IPS DF 6.9 (cell line): ENCODE results near the gene HTRA3.

Experiments
- DNase-seq: peaks from one replicate; pipeline ENCODE4 v3.0.0-alpha.2; 2013; ENCODE audit warnings: low read depth, low spot score
- H3K27ac ChIP-seq: one replicate; pipeline ENCODE4 v1.5.1; 2013; ENCODE audit warnings: low read length, control low read depth
- H3K27me3 ChIP-seq: 2 replicates; pipeline ENCODE4 v1.6.1; 2013; ENCODE audit warnings: mild to moderate bottlenecking, low read length; ENCODE audit not compliant: control insufficient read depth, insufficient read depth
- H3K36me3 ChIP-seq: 2 replicates; pipeline ENCODE4 v1.6.1; 2013; ENCODE audit warnings: low read length; ENCODE audit not compliant: control insufficient read depth, insufficient read depth
- H3K4me1 ChIP-seq: 2 replicates; pipeline ENCODE4 v1.6.1; 2013; ENCODE audit warnings: low read length; ENCODE audit not compliant: control insufficient read depth, insufficient read depth
- H3K4me3 ChIP-seq: 2 replicates; pipeline ENCODE4 v1.5.1; 2013; ENCODE audit warnings: mild to moderate bottlenecking, low read length
- H3K9me3 ChIP-seq: 2 replicates; pipeline ENCODE4 v1.6.1; 2013; ENCODE audit warnings: low read length, inconsistent platforms; ENCODE audit not compliant: control insufficient read depth, insufficient read depth
- WGBS: extraction: QIAGEN DNeasy Blood & Tissue Kit; methylation state at CpG from one replicate; pipeline ENCODE4 v1.1.7; 2013; ENCODE audit warnings: mixed read lengths, missing lambda C conversion rate; ENCODE audit not compliant: insufficient read length, insufficient coverage; 5-methylcytosine and 5-hydroxymethylcytosine counted together

HTRA3 gene

GRCh38 chr4:8235224-8235623, 34.3 kb upstream of the HTRA3 start:
- Histone ChIP-seq H3K4me3 (no peak overlapping the region), H3K36me3 (no peaks in the 10 kb centered on the region; the same call in 1 of the 2 replicates), H3K4me1 (peaks cover 1% of the 10 kb centered on the region; the same call in 1 of the 2 replicates), H3K27me3 (no peaks in the 10 kb centered on the region), H3K9me3 (no peaks in the 10 kb centered on the region), H3K27ac (no peak overlapping the region)
- DNase-seq: no peak
- no CpG with 5 or more reads among the region's 13 CpGs for WGBS

GRCh38 chr4:8235686-8236085, 33.9 kb upstream of the HTRA3 start:
- Histone ChIP-seq H3K27me3 (no peaks in the 10 kb centered on the region), H3K27ac (no peak overlapping the region), H3K9me3 (no peaks in the 10 kb centered on the region), H3K4me1 (peaks cover 1% of the 10 kb centered on the region; the same call in 1 of the 2 replicates), H3K36me3 (no peaks in the 10 kb centered on the region; the same call in 1 of the 2 replicates), H3K4me3 (no peak overlapping the region)
- DNase-seq: no peak
- WGBS: no CpG with 5 or more reads among the region's 12 CpGs

GRCh38 chr4:8236106-8236919, 33.2 kb upstream of the HTRA3 start:
- peaks cover 1% of the 10 kb centered on the region; the same call in 1 of the 2 replicates for H3K4me1 ChIP-seq
- DNase-seq: no peak
- no peak overlapping the region for H3K27ac ChIP-seq
- no peaks in the 10 kb centered on the region for H3K9me3 ChIP-seq
- no peak overlapping the region for H3K4me3 ChIP-seq
- WGBS: no CpG with 5 or more reads among the region's 24 CpGs
- no peaks in the 10 kb centered on the region; the same call in 1 of the 2 replicates for H3K36me3 ChIP-seq
- no peaks in the 10 kb centered on the region for H3K27me3 ChIP-seq

- H3K9me3 ChIP-seq: no peaks in the 10 kb centered on the region
- H3K36me3 ChIP-seq: no peaks in the 10 kb centered on the region; the same call in 1 of the 2 replicates
- DNase-seq: no peak
- H3K27ac ChIP-seq: no peak overlapping the region
- peaks cover 1% of the 10 kb centered on the region; the same call in 1 of the 2 replicates for H3K4me1 ChIP-seq
- WGBS: no CpG with 5 or more reads among the region's 9 CpGs
- no peak overlapping the region for H3K4me3 ChIP-seq
- no peaks in the 10 kb centered on the region for H3K27me3 ChIP-seq
These were observed 32.7 kb upstream of the HTRA3 start for GRCh38 chr4:8236920-8237195.

- no peak overlapping the region for H3K4me3 ChIP-seq
- no peak for DNase-seq
- H3K4me1 ChIP-seq: peaks cover 2% of the 10 kb centered on the region; the same call in 1 of the 2 replicates
- WGBS: no CpG with 5 or more reads among the region's 29 CpGs
- H3K9me3 ChIP-seq: no peaks in the 10 kb centered on the region
- H3K27me3 ChIP-seq: no peaks in the 10 kb centered on the region
- H3K36me3 ChIP-seq: no peaks in the 10 kb centered on the region; the same call in 1 of the 2 replicates
- no peak overlapping the region for H3K27ac ChIP-seq
These were observed 32.1 kb upstream of the HTRA3 start for GRCh38 chr4:8237256-8237989.

- no CpG with 5 or more reads among the region's 14 CpGs for WGBS
- H3K4me1 ChIP-seq: peaks cover 3% of the 10 kb centered on the region; the same call in 1 of the 2 replicates
- H3K4me3 ChIP-seq: no peak overlapping the region
These were observed 31.5 kb upstream of the HTRA3 start for GRCh38 chr4:8238036-8238511.

GRCh38 chr4:8238515-8239053, 31.0 kb upstream of the HTRA3 start:
- H3K27me3 ChIP-seq: no peaks in the 10 kb centered on the region
- no peak for DNase-seq
- H3K4me1 ChIP-seq: peaks cover 3% of the 10 kb centered on the region; the same call in 1 of the 2 replicates
- H3K9me3 ChIP-seq: no peaks in the 10 kb centered on the region
- H3K36me3 ChIP-seq: no peaks in the 10 kb centered on the region; the same call in 1 of the 2 replicates
- no peak overlapping the region for H3K27ac ChIP-seq
- WGBS: no CpG with 5 or more reads among the region's 17 CpGs
- no peak overlapping the region for H3K4me3 ChIP-seq

More at GRCh38 chr4:8238036-8238511, 31.5 kb upstream of the HTRA3 start:
- H3K36me3 ChIP-seq: no peaks in the 10 kb centered on the region; the same call in 1 of the 2 replicates
- H3K27ac ChIP-seq: no peak overlapping the region
- no peak for DNase-seq
- H3K27me3 ChIP-seq: no peaks in the 10 kb centered on the region
- no peaks in the 10 kb centered on the region for H3K9me3 ChIP-seq

GRCh38 chr4:8239226-8239625, 30.3 kb upstream of the HTRA3 start:
- Histone ChIP-seq H3K9me3 (no peaks in the 10 kb centered on the region), H3K27ac (no peak overlapping the region), H3K36me3 (no peaks in the 10 kb centered on the region; the same call in 1 of the 2 replicates), H3K4me1 (peaks cover 3% of the 10 kb centered on the region; the same call in 1 of the 2 replicates), H3K4me3 (no peak overlapping the region), H3K27me3 (no peaks in the 10 kb centered on the region)
- no peak for DNase-seq
- WGBS: no CpG with 5 or more reads among the region's 13 CpGs

GRCh38 chr4:8239661-8240060, 29.9 kb upstream of the HTRA3 start:
- Histone ChIP-seq H3K27ac (no peak overlapping the region), H3K4me1 (peaks cover 3% of the 10 kb centered on the region; the same call in 1 of the 2 replicates), H3K27me3 (no peaks in the 10 kb centered on the region), H3K4me3 (no peak overlapping the region), H3K36me3 (no peaks in the 10 kb centered on the region; the same call in 1 of the 2 replicates), H3K9me3 (no peaks in the 10 kb centered on the region)
- no peak for DNase-seq
- no CpG with 5 or more reads among the region's 9 CpGs for WGBS
